H9 (cell line): ENCODE results near the gene CALCR. TPM values are rescaled to one million over a fixed set of nuclear protein-coding genes. Genes with fewer than 3 reads are reported as not detected.

Experiments
- DNase-seq: peaks from one replicate; pipeline ENCODE4 v3.0.0-alpha.2; 2017
- H2AFZ ChIP-seq: one replicate; pipeline ENCODE4 v1.6.1; 2013; ENCODE audit warnings: mild to moderate bottlenecking, low read length, control low read depth, moderate library complexity
- H2AK5ac ChIP-seq: 2 replicates; pipeline ENCODE4 v1.6.1; 2013; ENCODE audit warnings: low read length, control low read depth, mixed read lengths; ENCODE audit not compliant: insufficient read length
- H2BK120ac ChIP-seq: one replicate; pipeline ENCODE4 v1.6.1; 2013; ENCODE audit warnings: low read depth, mild to moderate bottlenecking, low read length, control low read depth, inconsistent platforms; ENCODE audit not compliant: poor library complexity, severe bottlenecking
- H2BK12ac ChIP-seq: 2 replicates; pipeline ENCODE4 v1.6.1; 2013; ENCODE audit warnings: low read length, control low read depth, mixed read lengths, low read depth; ENCODE audit not compliant: insufficient read length
- H2BK15ac ChIP-seq: 2 replicates; pipeline ENCODE4 v1.6.1; 2013; ENCODE audit warnings: low read depth, low read length, control low read depth
- H2BK20ac ChIP-seq: one replicate; pipeline ENCODE4 v1.6.1; 2013; ENCODE audit warnings: low read depth, mild to moderate bottlenecking, low read length, control low read depth, inconsistent platforms; ENCODE audit not compliant: poor library complexity, severe bottlenecking
- H2BK5ac ChIP-seq: 2 replicates; pipeline ENCODE4 v1.6.1; 2013; ENCODE audit warnings: low read length, control low read depth, mixed read lengths; ENCODE audit not compliant: insufficient read length
- H3K14ac ChIP-seq: 2 replicates; pipeline ENCODE4 v1.6.1; 2013; ENCODE audit warnings: low read length, control low read depth; ENCODE audit not compliant: insufficient read depth
- H3K18ac ChIP-seq: 2 replicates; pipeline ENCODE4 v1.6.1; 2013; ENCODE audit warnings: low read depth, mild to moderate bottlenecking, mixed read lengths, low read length, control low read depth; ENCODE audit not compliant: insufficient read length
- H3K23ac ChIP-seq: 2 replicates; pipeline ENCODE4 v1.6.1; 2013; ENCODE audit warnings: low read length, control low read depth, mixed read lengths, low read depth; ENCODE audit not compliant: insufficient read length
- H3K23me2 ChIP-seq: 2 replicates; pipeline ENCODE4 v1.6.1; 2013; ENCODE audit warnings: low read depth, mild to moderate bottlenecking, mixed read lengths, low read length, control low read depth; ENCODE audit not compliant: insufficient read length, poor library complexity, severe bottlenecking
- H3K27ac ChIP-seq: 2 replicates; pipeline ENCODE4 v1.5.1; 2013; ENCODE audit warnings: low read length, control low read depth, mixed read lengths, low read depth; ENCODE audit not compliant: insufficient read length
- H3K27me3 ChIP-seq: 2 replicates; pipeline ENCODE4 v1.6.1; 2013; ENCODE audit warnings: low read length, control low read depth, inconsistent platforms; ENCODE audit not compliant: insufficient read depth
- H3K4ac ChIP-seq: 2 replicates; pipeline ENCODE4 v1.6.1; 2013; ENCODE audit warnings: low read depth, mild to moderate bottlenecking, control low read depth, inconsistent platforms, low read length, moderate library complexity
- H3K4me1 ChIP-seq: 2 replicates; pipeline ENCODE4 v1.6.1; 2013; ENCODE audit warnings: low read length, control low read depth, inconsistent platforms; ENCODE audit not compliant: insufficient read depth
- H3K4me2 ChIP-seq: 2 replicates; pipeline ENCODE4 v1.6.1; 2013; ENCODE audit warnings: low read length, control low read depth, mixed read lengths; ENCODE audit not compliant: insufficient read length, insufficient read depth
- H3K56ac ChIP-seq: 2 replicates; pipeline ENCODE4 v1.6.1; 2013; ENCODE audit warnings: low read depth, mild to moderate bottlenecking, mixed read lengths, low read length, control low read depth; ENCODE audit not compliant: insufficient read length
- H3K79me1 ChIP-seq: 2 replicates; pipeline ENCODE4 v1.6.1; 2013; ENCODE audit warnings: low read depth, mild to moderate bottlenecking, moderate library complexity, low read length, control low read depth, inconsistent platforms; ENCODE audit not compliant: insufficient read depth, poor library complexity, severe bottlenecking
- H3K79me2 ChIP-seq: 2 replicates; pipeline ENCODE4 v1.6.1; 2013; ENCODE audit warnings: low read length, control low read depth, inconsistent platforms; ENCODE audit not compliant: insufficient read depth
- H3K9ac ChIP-seq: 2 replicates; pipeline ENCODE4 v1.6.1; 2013; ENCODE audit warnings: low read length, control low read depth, mixed read lengths; ENCODE audit not compliant: insufficient read length; ENCODE audit errors: extremely low read depth
- H3K9me3 ChIP-seq: one replicate; pipeline ENCODE4 v1.6.1; 2013; ENCODE audit warnings: low read depth, low read length, inconsistent platforms; ENCODE audit not compliant: control insufficient read depth
- H3T11ph ChIP-seq: one replicate; pipeline ENCODE4 v1.6.1; 2013; ENCODE audit warnings: mild to moderate bottlenecking, low read length, control low read depth, inconsistent platforms
- H4K20me1 ChIP-seq: one replicate; pipeline ENCODE4 v1.6.1; 2013; ENCODE audit not compliant: control insufficient read depth, insufficient read length, insufficient read depth
- H4K5ac ChIP-seq: 2 replicates; pipeline ENCODE4 v1.6.1; 2013; ENCODE audit warnings: low read depth, mild to moderate bottlenecking, mixed read lengths, low read length, control low read depth; ENCODE audit not compliant: insufficient read length
- H4K8ac ChIP-seq: replicated peaks from 2 replicates; pipeline ENCODE4 v1.6.1; 2013; ENCODE audit warnings: low read length, control low read depth, mixed read lengths, low read depth; ENCODE audit not compliant: insufficient read length
- H4K91ac ChIP-seq: 2 replicates; pipeline ENCODE4 v1.6.1; 2013; ENCODE audit warnings: low read depth, mild to moderate bottlenecking, moderate library complexity, mixed read lengths, low read length, control low read depth; ENCODE audit not compliant: insufficient read length
- H3K27ac Mint-ChIP-seq, 3 experiments: 2 replicates in 2 of 3; 3 replicates in 1 of 3; pipeline ENCODE4 v1.8.0; 2020 to 2021; ENCODE audit warnings: mixed read lengths in 3 of 3, mild to moderate bottlenecking in 1 of 3, moderate library complexity in 1 of 3
- H3K27me3 Mint-ChIP-seq: 2 replicates; pipeline ENCODE4 v1.8.0; 2021; ENCODE audit warnings: low read depth, mild to moderate bottlenecking, moderate library complexity, mixed read lengths
- H3K36me3 Mint-ChIP-seq, 3 experiments: 2 replicates in 2 of 3; 3 replicates in 1 of 3; pipeline ENCODE4 v1.8.0; 2020 to 2021; ENCODE audit warnings: low read depth in 3 of 3, mixed read lengths in 3 of 3; ENCODE audit not compliant: insufficient read depth in 1 of 3
- H3K4me1 Mint-ChIP-seq, 2 experiments: 2 replicates each; pipeline ENCODE4 v1.8.0; 2020; ENCODE audit warnings: mixed read lengths in 2 of 2
- H3K4me3 Mint-ChIP-seq, 2 experiments: 2 replicates in 1 of 2; 3 replicates in 1 of 2; pipeline ENCODE4 v1.8.0; 2020 to 2021; ENCODE audit warnings: mild to moderate bottlenecking in 2 of 2, mixed read lengths in 2 of 2, moderate library complexity in 1 of 2
- H3K9me3 Mint-ChIP-seq, 2 experiments: 2 replicates in 1 of 2; 3 replicates in 1 of 2; pipeline ENCODE4 v1.8.0; 2020; ENCODE audit warnings: mild to moderate bottlenecking in 2 of 2, mixed read lengths in 2 of 2, moderate library complexity in 1 of 2
- WGBS: extraction: QIAGEN DNeasy Blood & Tissue Kit; methylation state at CpG from one replicate; pipeline ENCODE4 v1.1.7; 2013; ENCODE audit warnings: missing lambda C conversion rate, low lambda C conversion rate, mixed read lengths; ENCODE audit not compliant: insufficient read length; ENCODE audit errors: extremely low coverage; 5-methylcytosine and 5-hydroxymethylcytosine counted together
- total RNA-seq: library from RNA; stranded (reverse); gene quantifications from 2 replicates; pipeline ENCODE4 v1.2.1, GENCODE V29; 2021
- TF ChIP-seq, protein P1 (sequence below): fragments of 200-600 bp; sonication (generic); conservative IDR thresholded peaks from 3 replicates; pipeline ENCODE4 v1.8.0; 2021; ENCODE audit warnings: antibody characterized with exemption, mild to moderate bottlenecking

Gene CALCR
- total RNA-seq, 1 experiment from 2014 or later: 0.52 TPM

DNA sequence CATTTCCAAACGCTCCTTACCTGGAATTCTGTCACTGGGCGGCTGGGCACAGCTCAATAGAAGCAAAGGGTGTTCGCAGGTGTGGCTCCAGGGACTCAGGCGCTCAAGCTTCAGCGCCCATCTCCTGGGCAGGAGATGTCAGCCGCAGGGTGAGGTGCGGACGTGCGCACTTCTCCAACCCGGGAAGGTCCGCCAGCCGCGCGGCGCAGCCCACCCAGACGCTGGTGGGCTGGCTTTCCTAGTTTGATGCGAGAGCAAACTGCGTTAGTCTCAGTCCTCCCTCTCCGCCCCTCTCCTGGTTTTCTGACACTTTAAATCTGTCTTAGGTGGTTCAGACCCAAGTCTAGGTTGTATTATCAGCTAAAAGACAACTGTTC, 267 bp downstream of the CALCR start:
- Histone ChIP-seq H3K23me2 (peaks cover 15% of the 10 kb centered on the region), H3K9me3 (no peaks in the 10 kb centered on the region), H2BK120ac (no peak overlapping the region), H3K56ac (no peak overlapping the region), H4K8ac (no peak overlapping the region), H2BK12ac (no peak overlapping the region), H2BK20ac (no peak overlapping the region), H3K27me3 (peaks cover 27% of the 10 kb centered on the region), H3K4me1 (peaks cover under 1% of the 10 kb centered on the region; the same call in 1 of the 2 replicates), H3K79me1 (no peaks in the 10 kb centered on the region), H3K23ac (no peak overlapping the region), H4K91ac (no peak overlapping the region), H3K14ac (no peak overlapping the region), H2BK5ac (no peak overlapping the region), H2BK15ac (no peak overlapping the region), H3K79me2 (no peaks in the 10 kb centered on the region), H3K4me2 (peak overlapping the region; percentile 83), H3K4ac (no peak overlapping the region), H3K27ac (no peak overlapping the region), H2AK5ac (no peak overlapping the region), H4K5ac (no peak overlapping the region), H3K18ac (no peak overlapping the region), H3T11ph (no peak overlapping the region), H2AFZ (no peak overlapping the region), H3K9ac (no peak overlapping the region), H4K20me1 (no peaks in the 10 kb centered on the region)
- Mint-ChIP-seq H3K4me1 (peaks cover 18 to 19% of the 10 kb centered on the region in 2 experiments), H3K27me3 (peaks cover 82% of the 10 kb centered on the region), H3K27ac (peak overlapping the region in 1 of 3 experiments; percentile 23; a peak in 1 of 7 replicates), H3K36me3 (no peaks in the 10 kb centered on the region; a peak in 2 of 7 replicates), H3K9me3 (peaks cover 0 to 2% of the 10 kb centered on the region in 2 experiments; a peak in 1 of 5 replicates), H3K4me3 (peak overlapping the region; percentile 78 to 98)
- TF ChIP-seq, protein P1, sequence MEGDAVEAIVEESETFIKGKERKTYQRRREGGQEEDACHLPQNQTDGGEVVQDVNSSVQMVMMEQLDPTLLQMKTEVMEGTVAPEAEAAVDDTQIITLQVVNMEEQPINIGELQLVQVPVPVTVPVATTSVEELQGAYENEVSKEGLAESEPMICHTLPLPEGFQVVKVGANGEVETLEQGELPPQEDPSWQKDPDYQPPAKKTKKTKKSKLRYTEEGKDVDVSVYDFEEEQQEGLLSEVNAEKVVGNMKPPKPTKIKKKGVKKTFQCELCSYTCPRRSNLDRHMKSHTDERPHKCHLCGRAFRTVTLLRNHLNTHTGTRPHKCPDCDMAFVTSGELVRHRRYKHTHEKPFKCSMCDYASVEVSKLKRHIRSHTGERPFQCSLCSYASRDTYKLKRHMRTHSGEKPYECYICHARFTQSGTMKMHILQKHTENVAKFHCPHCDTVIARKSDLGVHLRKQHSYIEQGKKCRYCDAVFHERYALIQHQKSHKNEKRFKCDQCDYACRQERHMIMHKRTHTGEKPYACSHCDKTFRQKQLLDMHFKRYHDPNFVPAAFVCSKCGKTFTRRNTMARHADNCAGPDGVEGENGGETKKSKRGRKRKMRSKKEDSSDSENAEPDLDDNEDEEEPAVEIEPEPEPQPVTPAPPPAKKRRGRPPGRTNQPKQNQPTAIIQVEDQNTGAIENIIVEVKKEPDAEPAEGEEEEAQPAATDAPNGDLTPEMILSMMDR: no peak
- no CpG with 5 or more reads among the region's 19 CpGs for WGBS
- peak; percentile 46 for DNase-seq
